Measurements from ENCODE around the gene NOC3L.
"Not testable (repeated sequence)": the region's sequence is repeated elsewhere in the genome, so short reads cannot be mapped to it uniquely, and the experiment has no call there.

NOC3L gene

DNA sequence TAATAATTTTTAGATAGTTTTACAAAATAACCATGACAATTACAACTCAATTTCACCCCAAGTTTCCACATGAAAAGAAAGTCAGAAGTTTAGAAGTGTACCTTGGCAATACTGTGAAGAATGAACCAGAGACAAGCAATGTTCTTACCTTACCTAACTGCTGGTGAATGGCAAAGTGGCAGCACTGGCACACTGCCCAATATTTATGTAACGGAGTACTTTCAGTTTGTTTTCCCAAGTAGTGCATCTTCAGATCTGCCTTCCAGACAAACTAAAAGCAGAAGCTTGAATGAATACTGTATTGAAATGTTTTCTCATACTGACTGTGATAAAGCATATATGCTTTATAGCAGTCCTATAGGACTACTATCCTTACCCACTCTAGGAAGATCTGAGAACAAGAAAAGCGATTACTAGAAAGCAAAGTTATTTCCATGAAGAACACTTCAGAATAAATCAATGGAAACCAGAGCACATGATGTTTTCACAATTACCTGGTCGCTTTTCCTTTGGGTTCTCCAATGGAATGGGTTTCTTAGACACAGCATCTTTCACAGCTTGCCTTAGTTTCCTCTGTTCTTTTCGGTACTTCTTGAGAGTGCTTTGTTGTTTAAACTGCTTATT, 1.5 kb downstream of the NOC3L start:
- no peak for DNase-seq (ENCODE audit: low read depth)
- TF ChIP-seq, protein P1, sequence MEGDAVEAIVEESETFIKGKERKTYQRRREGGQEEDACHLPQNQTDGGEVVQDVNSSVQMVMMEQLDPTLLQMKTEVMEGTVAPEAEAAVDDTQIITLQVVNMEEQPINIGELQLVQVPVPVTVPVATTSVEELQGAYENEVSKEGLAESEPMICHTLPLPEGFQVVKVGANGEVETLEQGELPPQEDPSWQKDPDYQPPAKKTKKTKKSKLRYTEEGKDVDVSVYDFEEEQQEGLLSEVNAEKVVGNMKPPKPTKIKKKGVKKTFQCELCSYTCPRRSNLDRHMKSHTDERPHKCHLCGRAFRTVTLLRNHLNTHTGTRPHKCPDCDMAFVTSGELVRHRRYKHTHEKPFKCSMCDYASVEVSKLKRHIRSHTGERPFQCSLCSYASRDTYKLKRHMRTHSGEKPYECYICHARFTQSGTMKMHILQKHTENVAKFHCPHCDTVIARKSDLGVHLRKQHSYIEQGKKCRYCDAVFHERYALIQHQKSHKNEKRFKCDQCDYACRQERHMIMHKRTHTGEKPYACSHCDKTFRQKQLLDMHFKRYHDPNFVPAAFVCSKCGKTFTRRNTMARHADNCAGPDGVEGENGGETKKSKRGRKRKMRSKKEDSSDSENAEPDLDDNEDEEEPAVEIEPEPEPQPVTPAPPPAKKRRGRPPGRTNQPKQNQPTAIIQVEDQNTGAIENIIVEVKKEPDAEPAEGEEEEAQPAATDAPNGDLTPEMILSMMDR (IDR thresholded peaks at IDR 0.05; ENCODE audit: control insufficient read depth, insufficient read depth, low read depth, low read length, missing control alignments): no peak
- H3K4me3 ChIP-seq (ENCODE audit: control insufficient read depth, low read depth, low read length): no peak overlapping the region

DNA sequence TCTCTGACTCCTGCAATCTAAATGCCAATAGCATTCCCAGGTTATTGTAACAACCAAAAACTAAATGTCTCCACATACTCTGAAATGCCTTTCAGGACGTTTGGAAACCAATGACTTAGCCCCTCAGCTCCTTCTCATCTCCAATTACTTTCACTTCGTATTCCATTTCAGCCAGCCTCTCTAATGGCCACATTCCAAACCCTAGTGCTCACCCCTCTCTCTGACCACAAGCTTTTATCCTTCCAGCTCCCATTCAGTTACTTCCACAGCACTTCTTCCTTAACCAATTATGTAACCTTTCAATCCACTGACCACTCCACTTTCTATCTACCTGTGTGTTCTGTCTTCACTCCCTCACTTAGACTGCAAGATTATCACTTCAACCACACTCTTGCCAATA, 4.3 kb downstream of the NOC3L start:
- TF ChIP-seq, protein P1 (IDR thresholded peaks at IDR 0.05; ENCODE audit: control insufficient read depth, insufficient read depth, low read depth, low read length, missing control alignments): no peak
- peak overlapping the region; percentile 11 for H3K4me3 ChIP-seq (ENCODE audit: control insufficient read depth, low read depth, low read length)
- peak; percentile 77 for DNase-seq (ENCODE audit: low read depth)

DNA sequence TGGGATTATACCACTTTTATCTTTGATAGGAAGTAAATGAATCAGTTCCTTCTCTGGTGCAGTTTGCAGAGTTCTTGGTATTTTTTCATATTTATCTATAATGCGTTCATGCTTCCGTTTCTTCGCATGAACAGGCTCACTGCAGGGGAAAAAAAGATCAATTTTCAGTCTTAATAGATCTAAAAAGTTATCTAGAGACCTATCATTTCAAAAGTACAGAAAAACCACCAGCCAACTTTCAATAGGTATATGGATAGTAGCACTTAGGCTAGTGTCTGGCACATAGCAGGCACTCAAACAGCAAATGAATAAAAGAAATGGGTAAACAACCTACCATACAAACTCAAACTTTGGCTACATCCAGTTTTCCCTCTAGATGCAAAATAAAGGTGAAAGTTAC, 5.5 kb downstream of the NOC3L start:
- H3K4me3 ChIP-seq (ENCODE audit: control insufficient read depth, low read depth, low read length): no peak overlapping the region
- no peak for DNase-seq (ENCODE audit: low read depth)
- TF ChIP-seq, protein P1 (IDR thresholded peaks at IDR 0.05; ENCODE audit: control insufficient read depth, insufficient read depth, low read depth, low read length, missing control alignments): no peak

DNA sequence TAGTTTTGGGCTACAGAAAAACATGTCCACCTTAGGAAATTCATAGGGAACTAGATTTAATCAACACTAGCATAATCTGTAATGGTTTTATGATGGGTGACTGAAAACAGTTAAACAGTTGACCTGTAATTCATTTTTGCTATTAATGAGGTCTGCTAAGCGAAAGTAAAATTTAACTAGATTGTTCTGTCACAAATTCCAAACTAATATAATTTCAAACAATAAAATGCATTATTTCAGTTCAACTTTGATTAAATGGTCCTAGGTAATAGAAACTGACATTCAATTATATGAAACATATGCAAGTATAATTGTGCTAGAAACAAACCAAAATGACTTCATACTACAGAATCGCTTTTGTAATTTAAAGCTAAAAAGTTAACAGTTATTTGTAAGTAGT, 6.9 kb downstream of the NOC3L start:
- TF ChIP-seq, protein P1 (IDR thresholded peaks at IDR 0.05; ENCODE audit: control insufficient read depth, insufficient read depth, low read depth, low read length, missing control alignments): no peak
- H3K4me3 ChIP-seq (ENCODE audit: control insufficient read depth, low read depth, low read length): no peak overlapping the region
- no peak for DNase-seq (ENCODE audit: low read depth)

DNA sequence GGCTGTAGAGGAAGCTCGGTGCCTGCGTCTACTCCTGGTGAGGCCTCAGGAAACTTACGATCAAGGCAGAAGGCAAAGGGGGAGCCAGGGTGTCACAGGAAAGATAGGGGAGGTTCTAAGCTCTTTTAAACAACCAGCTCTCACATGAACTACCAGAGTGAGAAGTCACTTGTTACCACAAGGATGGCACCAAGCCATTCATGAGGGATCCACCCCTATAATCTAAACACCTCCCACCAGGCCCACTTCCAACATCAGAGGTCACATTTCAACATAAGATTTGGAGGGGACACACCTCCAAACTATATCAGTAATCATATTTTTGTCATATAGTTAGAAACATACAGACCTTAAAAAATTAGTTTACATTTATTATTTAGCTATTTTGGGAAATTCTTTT, 9.4 kb downstream of the NOC3L start:
- H3K4me3 ChIP-seq (ENCODE audit: control insufficient read depth, low read depth, low read length): no peak overlapping the region
- TF ChIP-seq, protein P1 (IDR thresholded peaks at IDR 0.05; ENCODE audit: control insufficient read depth, insufficient read depth, low read depth, low read length, missing control alignments): no peak
- DNase-seq (ENCODE audit: low read depth): no peak

DNA sequence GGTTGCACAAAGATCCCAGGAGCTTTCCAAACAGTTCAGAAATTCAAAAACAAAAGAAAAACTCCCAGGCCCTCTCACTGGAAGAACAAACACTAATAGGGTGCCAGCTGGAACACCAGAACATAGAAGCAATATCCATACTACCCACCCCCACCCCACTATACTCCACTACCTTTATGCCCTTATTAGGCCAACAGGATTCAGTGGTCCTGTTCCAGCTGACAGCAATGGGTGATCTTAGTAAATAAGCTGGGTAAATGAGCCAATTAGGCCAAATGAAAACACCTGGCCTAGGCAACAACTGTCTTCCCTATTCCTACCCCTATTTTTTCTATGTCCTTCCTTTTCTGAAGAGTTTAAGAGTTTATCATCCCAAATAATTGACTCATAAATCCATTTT, 11.7 kb downstream of the NOC3L start:
- TF ChIP-seq, protein P1 (IDR thresholded peaks at IDR 0.05; ENCODE audit: control insufficient read depth, insufficient read depth, low read depth, low read length, missing control alignments): no peak
- no peak for DNase-seq (ENCODE audit: low read depth)
- no peak overlapping the region for H3K4me3 ChIP-seq (ENCODE audit: control insufficient read depth, low read depth, low read length)

DNA sequence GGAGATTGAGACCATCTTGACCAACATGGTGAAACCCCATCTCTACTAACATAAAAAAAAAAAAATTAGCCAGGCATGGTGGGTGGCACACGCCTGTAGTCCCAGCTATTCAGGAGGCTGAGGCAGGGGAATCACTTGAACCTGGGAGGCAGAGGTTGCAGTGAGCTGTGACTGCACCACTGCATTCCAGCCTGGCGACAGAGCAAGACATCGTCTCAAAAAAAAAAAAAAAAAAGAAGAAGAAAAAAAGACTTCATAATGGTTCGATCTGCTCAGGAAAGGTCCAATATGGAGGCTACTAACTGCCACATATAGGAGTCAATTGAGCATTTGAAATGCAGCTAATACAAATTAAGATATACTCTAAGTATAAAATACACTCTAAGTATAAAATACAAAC, 12.2 kb downstream of the NOC3L start:
- not testable (repeated sequence) for H3K4me3 ChIP-seq (ENCODE audit: control insufficient read depth, low read depth, low read length); DNase-seq (ENCODE audit: low read depth)

All from AG09309 (cell line).